GM20000 (cell line): ENCODE data around the gene KIF2C.
"Not testable (repeated sequence)": the region's sequence is repeated elsewhere in the genome, so short reads cannot be mapped to it uniquely, and the experiment has no call there.

Source experiments
- DNase-seq: peaks from one replicate; pipeline ENCODE4 v3.0.0; 2012; ENCODE audit warnings: low spot score
- CTCF ChIP-seq: IDR thresholded peaks from 2 replicates; pipeline ENCODE4 v1.5.1; 2012; ENCODE audit warnings: mild to moderate bottlenecking, control low read depth; ENCODE audit errors: extremely low read depth, missing control alignments

Gene KIF2C

GRCh38 chr1:44743211-44743610, 3.6 kb downstream of the KIF2C start:
- TF ChIP-seq CTCF = no peak

GRCh38 chr1:44747878-44748277, 8.2 kb downstream of the KIF2C start:
- DNase-seq = no peak
- TF ChIP-seq CTCF = no peak

More at GRCh38 chr1:44743211-44743610, 3.6 kb downstream of the KIF2C start:
- DNase-seq = no peak

- peak; percentile 21 for DNase-seq
- no peak for TF ChIP-seq CTCF
Measured at GRCh38 chr1:44757420-44757819, 17.8 kb downstream of the KIF2C start.

- no peak for TF ChIP-seq CTCF
- no peak for DNase-seq
Measured at GRCh38 chr1:44759077-44759476, 19.4 kb downstream of the KIF2C start.

GRCh38 chr1:44760876-44761275, 21.2 kb downstream of the KIF2C start:
- TF ChIP-seq CTCF = no peak
- no peak for DNase-seq

GRCh38 chr1:44766421-44766820, 26.8 kb downstream of the KIF2C start:
- not testable (repeated sequence) for DNase-seq

- peak; percentile 90 for DNase-seq
- TF ChIP-seq CTCF = no peak
Measured at GRCh38 chr1:44775078-44775929, 35.7 kb downstream of the KIF2C start, which contains the start of gene RPS8. TSS of gene RPS8 (plus strand) at chr1:44775540. CDS start at chr1:44775597, 57 bp downstream.
